Endometrial microvascular endothelial cells (primary cell): ENCODE measurements around the gene FOXJ3. TPM values are rescaled to one million over a fixed set of nuclear protein-coding genes. Genes with fewer than 3 reads are reported as not detected.

Experiments used
- in situ Hi-C: cut with HindIII; loops from 2 replicates; pipeline ENCODE4 v1.10.0; 2017; ENCODE audit warnings: low sequenced_read_pairs, low pct_unique_long_range_greater_than_20kb; ENCODE audit errors: inconsistent ontology term
- total RNA-seq: library from RNA; depleted of rRNA; stranded (reverse); fragments of >200 nt; gene quantifications from one replicate; pipeline ENCODE4 v1.2.3, GENCODE V29; 2015; ENCODE audit errors: inconsistent ontology term

Gene FOXJ3
- total RNA-seq, 1 donor from 2014 or later = 16.3 TPM

GRCh38 chr1:42139444-42139843 lies 195.6 kb downstream of the FOXJ3 start:
- in situ Hi-C loops = no loop called here

GRCh38 chr1:42138586-42138985 lies 196.4 kb downstream of the FOXJ3 start:
- in situ Hi-C loops = no loop called here

GRCh38 chr1:42137766-42138165 lies 197.3 kb downstream of the FOXJ3 start:
- in situ Hi-C loops = no loop called here

- in situ Hi-C loops = no loop called here
These were observed 198.6 kb downstream of the FOXJ3 start for GRCh38 chr1:42136466-42136865.

GRCh38 chr1:42135426-42135825 lies 199.6 kb downstream of the FOXJ3 start:
- in situ Hi-C loops = no loop called here

GRCh38 chr1:42133809-42134526 lies 201.1 kb downstream of the FOXJ3 start:
- in situ Hi-C loops = no loop called here

- in situ Hi-C loops = no loop called here
These were observed 201.6 kb downstream of the FOXJ3 start for GRCh38 chr1:42133390-42133789.

- in situ Hi-C loops = no loop called here
These were observed 204.9 kb downstream of the FOXJ3 start for GRCh38 chr1:42130061-42130660.

- in situ Hi-C loops = no loop called here
These were observed 206.1 kb downstream of the FOXJ3 start for GRCh38 chr1:42128964-42129363.

- in situ Hi-C loops = no loop called here
These were observed 206.5 kb downstream of the FOXJ3 start for GRCh38 chr1:42128499-42128898.

- in situ Hi-C loops = no loop called here
These were observed 207.3 kb downstream of the FOXJ3 start for GRCh38 chr1:42127767-42128166.

Other genes with a start within 250 kb of the FOXJ3 start
- not detected for gene GUCA2B, start 181.8 kb downstream of the FOXJ3 start, total RNA-seq
- not detected for gene GUCA2A, start 170.5 kb downstream of the FOXJ3 start, total RNA-seq
- not detected for gene RIMKLA, start 45.6 kb upstream of the FOXJ3 start, total RNA-seq
- gene ZMYND12, start 120.8 kb upstream of the FOXJ3 start, total RNA-seq = not detected
- 49.3 TPM for gene PPCS, start 121.3 kb upstream of the FOXJ3 start, total RNA-seq
- not detected for gene CCDC30, start 128.1 kb upstream of the FOXJ3 start, total RNA-seq